Endothelial cell (in vitro differentiated cells): ENCODE data around the gene KRTAP12-2. TPM values are rescaled to one million over a fixed set of nuclear protein-coding genes. Genes with fewer than 3 reads are reported as not detected.

ENCODE experiments used
- DNase-seq: peaks from one replicate; pipeline ENCODE4 v3.0.0; 2021; ENCODE audit warnings: low spot score
- H3K27ac Mint-ChIP-seq: one replicate; pipeline ENCODE4 v1.8.0; 2021; ENCODE audit warnings: mixed read lengths, inconsistent platforms; ENCODE audit not compliant: unreplicated experiment
- H3K27me3 Mint-ChIP-seq: one replicate; pipeline ENCODE4 v1.8.0; 2021; ENCODE audit warnings: mild to moderate bottlenecking, moderate library complexity, mixed read lengths, inconsistent platforms; ENCODE audit not compliant: unreplicated experiment
- H3K36me3 Mint-ChIP-seq: one replicate; pipeline ENCODE4 v1.8.0; 2021; ENCODE audit warnings: mild to moderate bottlenecking, low read depth, mixed read lengths, inconsistent platforms; ENCODE audit not compliant: unreplicated experiment
- H3K4me1 Mint-ChIP-seq: one replicate; pipeline ENCODE4 v1.8.0; 2021; ENCODE audit warnings: mild to moderate bottlenecking, mixed read lengths, inconsistent platforms; ENCODE audit not compliant: unreplicated experiment
- H3K4me3 Mint-ChIP-seq: one replicate; pipeline ENCODE4 v1.8.0; 2021; ENCODE audit warnings: mild to moderate bottlenecking, mixed read lengths, inconsistent platforms; ENCODE audit not compliant: unreplicated experiment
- H3K9me3 Mint-ChIP-seq: one replicate; pipeline ENCODE4 v1.8.0; 2021; ENCODE audit warnings: mixed read lengths, inconsistent platforms; ENCODE audit not compliant: unreplicated experiment
- CTCF ChIP-seq: fragments of 200-600 bp; sonication (generic); IDR thresholded peaks from one replicate; pipeline ENCODE4 v1.5.0; 2021; ENCODE audit warnings: antibody characterized with exemption; ENCODE audit not compliant: unreplicated experiment
- total RNA-seq: library from RNA; stranded (reverse); fragmentation: NEBNext Ultra II Directional; extraction: Animal tissue kit (Norgen Biotek cat#: 25700); gene quantifications from one replicate; pipeline ENCODE4 v1.2.1, GENCODE V29; 2021; ENCODE audit not compliant: unreplicated experiment

KRTAP12-2 gene
- total RNA-seq, 1 donor from 2014 or later, result not detected

- peaks cover 7% of the 10 kb centered on the region for H3K36me3 Mint-ChIP-seq
- no peak overlapping the region for H3K4me3 Mint-ChIP-seq
- H3K27me3 Mint-ChIP-seq, result peaks cover 7% of the 10 kb centered on the region
- H3K9me3 Mint-ChIP-seq, result no peaks in the 10 kb centered on the region
- TF ChIP-seq CTCF, result no peak
- H3K27ac Mint-ChIP-seq, result no peak overlapping the region
- DNase-seq, result no peak
- H3K4me1 Mint-ChIP-seq, result peaks cover 3% of the 10 kb centered on the region
These were observed 43.2 kb downstream of the KRTAP12-2 start for GRCh38 chr21:44623575-44623974.

- Mint-ChIP-seq H3K36me3 (peaks cover 6% of the 10 kb centered on the region), H3K27me3 (peaks cover 2% of the 10 kb centered on the region), H3K27ac (no peak overlapping the region), H3K4me1 (peaks cover 7% of the 10 kb centered on the region), H3K4me3 (no peak overlapping the region), H3K9me3 (no peaks in the 10 kb centered on the region)
- DNase-seq, result no peak
- TF ChIP-seq CTCF, result no peak
These were observed 46.8 kb downstream of the KRTAP12-2 start for GRCh38 chr21:44619886-44620285.

- Mint-ChIP-seq H3K27ac (no peak overlapping the region), H3K27me3 (peaks cover 2% of the 10 kb centered on the region), H3K4me1 (peaks cover 7% of the 10 kb centered on the region), H3K36me3 (no peaks in the 10 kb centered on the region), H3K4me3 (no peak overlapping the region), H3K9me3 (no peaks in the 10 kb centered on the region)
- TF ChIP-seq CTCF, result no peak
- no peak for DNase-seq
These were observed 47.8 kb downstream of the KRTAP12-2 start for GRCh38 chr21:44618909-44619308.

- Mint-ChIP-seq H3K4me3 (no peak overlapping the region), H3K9me3 (no peaks in the 10 kb centered on the region), H3K36me3 (no peaks in the 10 kb centered on the region), H3K27ac (no peak overlapping the region), H3K4me1 (peaks cover 7% of the 10 kb centered on the region), H3K27me3 (peaks cover 2% of the 10 kb centered on the region)
- no peak for TF ChIP-seq CTCF
- DNase-seq, result no peak
These were observed 48.2 kb downstream of the KRTAP12-2 start for GRCh38 chr21:44618504-44618903.

- H3K36me3 Mint-ChIP-seq, result peaks cover 4% of the 10 kb centered on the region
- peaks cover 4% of the 10 kb centered on the region for H3K9me3 Mint-ChIP-seq
- H3K27ac Mint-ChIP-seq, result no peak overlapping the region
- peaks cover 7% of the 10 kb centered on the region for H3K4me1 Mint-ChIP-seq
- no peak for DNase-seq
- H3K27me3 Mint-ChIP-seq, result peaks cover 4% of the 10 kb centered on the region
- H3K4me3 Mint-ChIP-seq, result no peak overlapping the region
- TF ChIP-seq CTCF, result no peak
These were observed 49.6 kb downstream of the KRTAP12-2 start for GRCh38 chr21:44617071-44617501.
